HG03457 (cell line): Measurements from ENCODE around the gene MYBL2.

Experiments
- ATAC-seq: cut with Tn5 transposase; IDR thresholded peaks from one replicate; pipeline ENCODE4 v1.9.1; 2021; ENCODE audit warnings: moderate number of reproducible peaks; ENCODE audit not compliant: unreplicated experiment

Gene MYBL2

DNA sequence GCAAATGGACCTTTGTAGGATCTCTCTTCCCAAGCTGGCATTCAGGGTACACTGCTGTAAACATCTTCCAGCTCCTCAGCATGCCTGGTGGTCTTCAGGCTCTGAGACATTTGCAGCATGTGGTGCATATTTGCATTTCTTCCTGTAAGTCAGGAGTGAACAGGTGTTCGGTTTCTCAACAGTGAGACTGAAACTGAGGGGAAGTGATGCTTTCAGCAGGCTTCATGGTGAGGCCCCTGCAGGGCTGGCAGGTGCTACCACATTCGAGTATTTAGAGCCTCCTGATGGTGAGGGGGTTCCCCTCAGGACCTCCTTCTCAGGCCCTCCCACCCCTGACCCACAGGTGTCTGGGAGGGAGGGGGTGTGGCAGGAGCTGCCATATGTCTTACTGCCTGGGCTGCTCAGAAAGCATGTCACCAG, 15.1 kb downstream of the MYBL2 start:
- ATAC-seq: peak; percentile 90

DNA sequence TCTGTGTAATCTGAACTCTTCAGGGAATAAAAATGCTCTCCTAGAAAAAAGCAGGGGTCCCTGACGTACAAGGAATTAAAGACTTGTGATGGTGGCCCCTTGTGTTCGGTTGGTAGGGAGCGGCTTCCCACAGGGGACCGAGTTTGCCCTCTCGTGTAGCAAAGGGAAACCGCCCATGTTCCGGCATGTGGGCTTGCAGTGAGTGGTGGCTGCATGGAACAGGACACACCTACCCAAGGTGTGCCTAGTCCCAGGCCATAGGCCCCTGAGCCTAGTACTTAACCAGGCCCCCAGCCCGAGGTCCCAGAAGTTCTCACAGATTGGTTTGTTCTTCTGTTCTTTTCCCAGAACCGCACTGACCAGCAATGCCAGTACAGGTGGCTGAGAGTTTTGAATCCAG, 15.5 kb downstream of the MYBL2 start:
- ATAC-seq: peak; percentile 13

DNA sequence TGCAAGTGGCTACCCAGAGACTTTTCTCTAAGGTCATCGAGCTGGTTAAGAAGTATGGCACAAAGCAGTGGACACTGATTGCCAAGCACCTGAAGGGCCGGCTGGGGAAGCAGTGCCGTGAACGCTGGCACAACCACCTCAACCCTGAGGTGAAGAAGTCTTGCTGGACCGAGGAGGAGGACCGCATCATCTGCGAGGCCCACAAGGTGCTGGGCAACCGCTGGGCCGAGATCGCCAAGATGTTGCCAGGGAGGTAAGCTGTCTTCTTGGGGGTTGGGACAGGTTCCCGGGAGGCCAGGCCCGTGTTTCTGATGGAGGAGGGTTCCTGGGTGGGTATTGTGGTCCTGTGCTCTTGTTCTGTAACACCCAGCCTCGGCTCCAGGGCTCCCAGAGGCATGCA, 19.9 kb downstream of the MYBL2 start:
- no peak for ATAC-seq

DNA sequence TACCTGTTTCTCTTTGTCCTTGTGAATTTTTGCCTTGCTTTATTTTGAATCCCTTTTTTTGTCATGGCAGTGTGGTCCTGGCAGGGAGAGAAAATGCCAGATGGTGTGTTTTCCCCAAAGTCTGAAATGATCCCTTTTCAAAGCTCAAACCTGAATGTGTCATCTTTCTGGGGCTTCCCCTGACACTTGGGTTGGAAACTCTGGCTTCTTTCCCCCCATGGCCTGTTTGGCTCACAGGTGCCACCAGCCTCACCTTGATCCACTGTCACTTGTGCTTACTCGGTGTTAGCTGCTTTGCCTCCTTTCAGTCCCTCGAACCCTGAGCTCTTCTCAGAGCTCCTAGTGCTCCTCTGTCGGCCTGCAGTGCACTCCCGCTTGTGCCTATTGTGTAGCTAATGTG, 22.3 kb downstream of the MYBL2 start:
- no peak for ATAC-seq

- ATAC-seq: no peak
Observed at GRCh38 chr20:43690943-43691598, 24.2 kb downstream of the MYBL2 start.

- ATAC-seq: no peak
Observed at GRCh38 chr20:43691928-43692524, 25.1 kb downstream of the MYBL2 start.

GRCh38 chr20:43694763-43695162, 27.8 kb downstream of the MYBL2 start:
- no peak for ATAC-seq

DNA sequence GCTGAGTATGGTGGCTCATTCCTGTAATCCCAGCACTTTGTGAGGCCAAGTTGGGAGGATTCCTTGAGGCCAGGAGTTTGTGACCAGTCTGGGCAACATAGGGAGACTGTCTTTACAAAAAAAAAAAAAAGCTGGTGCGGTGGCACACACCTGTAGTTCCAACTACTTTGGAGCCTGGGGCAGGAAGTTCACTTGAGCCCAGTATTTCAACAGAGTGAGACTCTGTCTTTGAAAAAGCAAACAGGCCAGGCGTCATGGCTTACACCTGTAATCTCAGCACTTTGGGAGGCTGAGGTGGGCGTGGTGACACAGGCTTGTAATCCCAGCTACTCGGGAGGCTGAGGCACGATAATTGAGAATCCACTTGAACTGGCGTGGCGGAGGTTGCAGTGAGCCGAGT, 28.7 kb downstream of the MYBL2 start:
- ATAC-seq: no peak

- ATAC-seq: no peak
Observed at GRCh38 chr20:43699941-43700565, 33.1 kb downstream of the MYBL2 start.

DNA sequence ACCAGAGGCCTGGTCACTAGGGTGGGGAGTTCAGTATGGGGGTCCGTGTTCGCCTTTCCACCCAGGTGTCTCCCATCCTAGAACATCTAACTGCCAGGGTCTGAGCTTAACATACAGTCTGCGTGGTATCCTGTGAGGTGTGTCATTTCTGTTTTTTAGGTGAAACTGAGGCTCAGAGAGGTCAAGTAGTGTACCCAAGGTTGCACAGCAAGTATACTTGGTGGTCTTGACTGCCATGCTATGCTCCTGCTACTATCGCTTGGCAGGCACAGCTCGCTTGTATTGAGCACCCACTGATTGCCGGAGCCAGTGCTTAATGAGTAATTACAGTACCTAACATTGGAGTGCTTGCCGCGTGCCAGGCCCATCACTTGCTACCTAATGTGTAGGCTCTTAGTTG, 33.7 kb downstream of the MYBL2 start:
- no peak for ATAC-seq

- no peak for ATAC-seq
Observed at GRCh38 chr20:43702502-43702901, 35.6 kb downstream of the MYBL2 start.

- ATAC-seq: no peak
Observed at GRCh38 chr20:43710370-43711044, 43.6 kb downstream of the MYBL2 start.

DNA sequence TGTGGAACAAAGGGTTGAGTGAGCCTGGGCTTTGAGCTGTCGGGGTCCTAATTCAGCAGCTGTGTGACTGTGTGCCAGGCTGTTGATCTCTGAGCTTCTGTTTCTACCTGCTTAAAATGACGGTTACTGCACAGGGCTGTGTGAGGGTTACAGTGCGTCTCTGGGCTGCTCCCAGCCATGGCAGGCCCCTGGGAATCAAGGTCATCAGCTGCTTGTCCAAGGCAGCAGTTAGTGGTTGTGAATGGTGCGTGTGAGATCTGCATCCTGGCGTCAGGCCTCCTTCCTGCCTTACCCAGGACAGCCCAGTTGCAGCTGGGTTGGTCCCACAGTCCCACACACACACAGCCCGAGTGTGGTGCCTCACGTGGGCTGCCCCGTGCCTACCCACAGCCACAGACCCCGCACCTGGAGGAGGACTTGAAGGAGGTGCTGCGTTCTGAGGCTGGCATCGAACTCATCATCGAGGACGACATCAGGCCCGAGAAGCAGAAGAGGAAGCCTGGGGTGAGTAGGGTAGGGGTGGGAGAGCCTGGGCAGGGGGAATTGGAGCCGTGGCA, 44.3 kb downstream of the MYBL2 start:
- ATAC-seq: no peak

DNA sequence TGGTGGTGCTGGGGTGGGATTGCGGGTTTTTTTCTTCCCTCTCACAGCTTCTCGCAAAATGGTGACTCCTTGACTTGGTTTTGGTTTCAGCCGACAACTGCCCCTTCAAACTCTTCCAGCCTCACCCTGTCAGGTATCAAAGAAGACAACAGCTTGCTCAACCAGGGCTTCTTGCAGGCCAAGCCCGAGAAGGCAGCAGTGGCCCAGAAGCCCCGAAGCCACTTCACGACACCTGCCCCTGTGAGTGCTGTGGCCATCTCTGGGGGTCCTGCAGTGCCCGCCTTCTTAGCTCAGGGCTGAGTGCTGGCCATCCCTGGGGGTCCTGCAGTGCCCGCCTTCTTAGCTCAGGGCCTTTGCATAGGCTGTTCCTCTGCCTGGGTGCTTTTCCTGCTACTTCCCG, 48.1 kb downstream of the MYBL2 start:
- ATAC-seq: no peak

- no peak for ATAC-seq
Observed at GRCh38 chr20:43715511-43715910, 48.6 kb downstream of the MYBL2 start.

DNA sequence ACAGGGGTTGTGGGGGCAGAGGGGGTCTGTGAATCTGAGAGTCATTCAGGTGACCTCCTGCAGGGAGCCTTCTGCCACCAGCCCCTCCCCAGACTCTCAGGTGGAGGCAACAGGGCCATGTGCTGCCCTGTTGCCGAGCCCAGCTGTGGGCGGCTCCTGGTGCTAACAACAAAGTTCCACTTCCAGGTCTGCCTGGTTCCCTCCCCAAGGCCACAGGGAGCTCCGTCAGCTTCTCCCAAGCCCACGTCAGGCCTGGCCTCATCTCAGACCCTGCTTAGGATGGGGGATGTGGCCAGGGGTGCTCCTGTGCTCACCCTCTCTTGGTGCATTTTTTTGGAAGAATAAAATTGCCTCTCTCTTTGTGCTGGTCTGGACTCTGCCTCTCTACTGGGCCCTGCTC, 49.2 kb downstream of the MYBL2 start:
- no peak for ATAC-seq

- no peak for ATAC-seq
Observed at GRCh38 chr20:43716757-43717615, 50.1 kb downstream of the MYBL2 start.

GRCh38 chr20:43717616-43717995, 50.7 kb downstream of the MYBL2 start:
- no peak for ATAC-seq

DNA sequence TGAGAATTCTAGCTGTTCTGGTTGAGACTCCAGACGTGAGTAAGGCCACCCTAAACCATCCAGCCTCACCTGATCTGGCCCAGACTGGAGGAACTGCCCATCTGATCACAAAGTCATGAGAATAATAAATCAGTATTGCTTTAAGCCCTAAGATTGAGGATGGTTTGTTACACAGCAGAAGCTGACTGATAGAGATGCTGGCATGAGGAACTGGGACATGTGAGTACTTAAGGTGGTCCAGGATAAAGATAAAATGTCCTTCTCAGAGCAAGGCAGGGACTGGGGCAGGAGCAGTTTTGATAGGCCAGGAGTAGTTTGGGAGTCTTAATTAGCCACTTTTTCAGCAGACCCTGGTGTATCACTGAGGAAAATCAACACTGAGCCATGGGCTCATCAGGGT, 53.1 kb downstream of the MYBL2 start:
- ATAC-seq: no peak

- ATAC-seq: no peak
Observed at GRCh38 chr20:43721097-43721428, 54.1 kb downstream of the MYBL2 start.
